Thyroid gland (tissue), 4 donors: Measurements from ENCODE around the gene IGF2BP3. TPM values are rescaled to one million over a fixed set of nuclear protein-coding genes. Genes with fewer than 3 reads are reported as not detected.

Experiments used
- DNase-seq, 2 donors: peaks; one replicate each; pipeline ENCODE4 v3.0.0-alpha.2; 2019
- H3K27ac ChIP-seq, 3 donors: fragments of 200-600 bp; sonication (generic); 1 replicate in 2 of 3; 2 replicates in 1 of 3; pipeline ENCODE4 v1.5.1; 2016 to 2019; ENCODE audit warnings: mild to moderate bottlenecking in 1 of 3, moderate library complexity in 1 of 3
- H3K27me3 ChIP-seq: fragments of 200-600 bp; sonication (generic); one replicate; pipeline ENCODE4 v1.5.1; 2019
- H3K36me3 ChIP-seq, 2 donors: fragments of 200-600 bp; sonication (generic); one replicate each; pipeline ENCODE4 v1.5.1; 2016 to 2019
- H3K4me1 ChIP-seq, 2 donors: fragments of 200-600 bp; sonication (generic); one replicate each; pipeline ENCODE4 v1.5.1; 2017 to 2019
- H3K4me3 ChIP-seq, 3 donors: fragments of 200-600 bp; sonication (generic); replicated peaks in 1 of 3; 1 replicate in 2 of 3; 2 replicates in 1 of 3; pipeline ENCODE4 v1.5.1; 2016; ENCODE audit warnings: mild to moderate bottlenecking in 1 of 3
- H3K9me3 ChIP-seq: fragments of 200-600 bp; sonication (generic); one replicate; pipeline ENCODE4 v1.5.1; 2017
- POLR2A ChIP-seq, 2 donors: fragments of 450-650 bp; IDR thresholded peaks; one replicate each; pipeline ENCODE4 v1.6.1; 2017; ENCODE audit warnings: antibody characterized with exemption in 2 of 2, mild to moderate bottlenecking in 2 of 2, moderate library complexity in 1 of 2
- WGBS, 2 donors: methylation state at CpG; one replicate each; pipeline ENCODE4 v1.1.5; 2017; 5-methylcytosine and 5-hydroxymethylcytosine counted together
- intact Hi-C: fragments of 100-400 bp; cut with DNase I; formaldehyde crosslinking; loops from one replicate; pipeline ENCODE4 v1.15.1; 2023
- total RNA-seq, 4 donors: library from RNA; depleted of rRNA; stranded (reverse); fragments of >200 nt; gene quantifications; one replicate each; pipeline ENCODE4 v1.2.3, GENCODE V29; 2016
- TF ChIP-seq, protein P1 (sequence below), 6 experiments: fragments of 200-600 bp in 3 of 6; fragments of 450-650 bp in 3 of 6; sonication (generic) in 3 of 6; IDR thresholded peaks; one replicate each; pipeline ENCODE4 v1.5.1; 2016 to 2019; ENCODE audit warnings: antibody characterized with exemption in 6 of 6, mild to moderate bottlenecking in 2 of 6, inconsistent platforms in 1 of 6, moderate library complexity in 1 of 6

The IGF2BP3 gene
- total RNA-seq, 4 donors from 2014 or later: 0.67 to 5.2 (median 3.4) TPM

DNA sequence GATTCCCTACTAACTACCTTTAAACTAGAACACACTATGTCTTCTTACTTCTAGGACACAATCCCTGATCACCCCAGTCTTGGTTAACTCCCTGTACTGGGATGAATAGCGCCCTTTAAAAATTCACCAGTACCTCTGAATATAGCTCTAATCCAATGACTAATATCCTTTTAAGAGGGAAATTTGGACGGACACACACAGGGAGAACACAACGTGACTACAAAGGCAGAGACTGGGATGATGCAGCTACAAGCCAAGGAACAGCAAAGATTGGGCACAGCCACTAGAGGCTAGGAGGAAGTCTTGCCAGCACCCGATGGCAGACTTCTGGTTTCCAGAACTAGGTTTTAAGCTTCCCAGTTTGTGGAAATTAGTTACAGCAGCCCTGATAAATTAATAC, 89.7 kb downstream of the IGF2BP3 start:
- Histone ChIP-seq H3K27ac (no peak overlapping the region), H3K9me3 (no peaks in the 10 kb centered on the region), H3K27me3 (no peaks in the 10 kb centered on the region), H3K36me3 (no peaks in the 10 kb centered on the region), H3K4me3 (no peak overlapping the region), H3K4me1 (no peaks in the 10 kb centered on the region)
- no peak for DNase-seq
- 90 to 93% methylated on average over 4 of the region's 4 CpGs for WGBS, 2 donors
- intact Hi-C loops: no loop called here
- TF ChIP-seq, protein P1, sequence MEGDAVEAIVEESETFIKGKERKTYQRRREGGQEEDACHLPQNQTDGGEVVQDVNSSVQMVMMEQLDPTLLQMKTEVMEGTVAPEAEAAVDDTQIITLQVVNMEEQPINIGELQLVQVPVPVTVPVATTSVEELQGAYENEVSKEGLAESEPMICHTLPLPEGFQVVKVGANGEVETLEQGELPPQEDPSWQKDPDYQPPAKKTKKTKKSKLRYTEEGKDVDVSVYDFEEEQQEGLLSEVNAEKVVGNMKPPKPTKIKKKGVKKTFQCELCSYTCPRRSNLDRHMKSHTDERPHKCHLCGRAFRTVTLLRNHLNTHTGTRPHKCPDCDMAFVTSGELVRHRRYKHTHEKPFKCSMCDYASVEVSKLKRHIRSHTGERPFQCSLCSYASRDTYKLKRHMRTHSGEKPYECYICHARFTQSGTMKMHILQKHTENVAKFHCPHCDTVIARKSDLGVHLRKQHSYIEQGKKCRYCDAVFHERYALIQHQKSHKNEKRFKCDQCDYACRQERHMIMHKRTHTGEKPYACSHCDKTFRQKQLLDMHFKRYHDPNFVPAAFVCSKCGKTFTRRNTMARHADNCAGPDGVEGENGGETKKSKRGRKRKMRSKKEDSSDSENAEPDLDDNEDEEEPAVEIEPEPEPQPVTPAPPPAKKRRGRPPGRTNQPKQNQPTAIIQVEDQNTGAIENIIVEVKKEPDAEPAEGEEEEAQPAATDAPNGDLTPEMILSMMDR (IDR thresholded peaks at IDR 0.05): no peak
- TF ChIP-seq POLR2A (IDR thresholded peaks at IDR 0.05): no peak

DNA sequence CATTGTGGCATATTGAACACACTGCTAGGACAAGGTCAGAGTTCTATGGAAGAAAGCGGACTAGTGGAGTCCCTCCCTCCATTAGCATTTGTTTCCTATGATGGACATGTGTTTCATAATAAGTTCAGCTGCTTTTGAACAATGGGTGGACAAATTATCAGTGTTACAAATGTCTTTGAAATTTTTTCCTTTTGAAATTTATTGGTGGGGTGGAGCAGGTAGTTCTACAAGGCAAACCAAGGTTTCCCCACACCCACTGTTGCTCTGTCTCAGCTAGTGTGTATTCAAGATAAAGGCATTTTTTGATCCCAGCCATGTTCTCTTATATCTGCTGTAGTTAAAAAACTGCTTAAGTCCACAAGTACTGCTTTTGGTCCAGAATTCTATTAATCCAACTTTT, 91.3 kb downstream of the IGF2BP3 start:
- no peak overlapping the region for H3K27ac ChIP-seq

DNA sequence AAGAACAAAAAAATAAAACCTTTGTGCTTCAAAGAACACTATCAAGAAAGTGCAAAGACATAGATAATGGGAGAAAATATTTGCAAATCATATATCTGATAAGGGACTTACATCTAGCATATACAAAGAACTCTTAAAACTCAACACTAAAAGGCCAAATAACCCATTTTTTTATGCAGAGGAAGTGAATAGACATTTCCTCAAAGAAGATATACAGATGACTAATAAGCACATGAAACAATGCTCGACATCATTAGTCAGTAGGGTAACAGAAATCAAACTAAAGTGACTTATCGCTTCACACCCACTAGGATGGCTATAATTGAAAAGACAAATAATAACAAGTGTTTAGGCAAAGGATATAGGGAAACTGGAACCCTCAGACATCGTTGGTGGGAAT, 93.2 kb downstream of the IGF2BP3 start:
- H3K36me3 ChIP-seq: no peaks in the 10 kb centered on the region
- intact Hi-C loops: loop anchor here (10.0 kb wide), 1 partner anchor 92 kb away; no protein-coding TSS in a partner anchor
- H3K27me3 ChIP-seq: no peaks in the 10 kb centered on the region
- no peaks in the 10 kb centered on the region for H3K4me1 ChIP-seq
- WGBS, 2 donors: 79 to 85% methylated on average over 3 of the region's 3 CpGs
- no peak for TF ChIP-seq POLR2A (IDR thresholded peaks at IDR 0.05)
- TF ChIP-seq, protein P1 (IDR thresholded peaks at IDR 0.05): no peak
- no peak overlapping the region for H3K27ac ChIP-seq
- DNase-seq: no peak
- no peak overlapping the region for H3K4me3 ChIP-seq
- H3K9me3 ChIP-seq: no peaks in the 10 kb centered on the region

More for the DNA sequence above, 91.3 kb downstream of the IGF2BP3 start:
- no peak for DNase-seq
- H3K27me3 ChIP-seq: no peaks in the 10 kb centered on the region
- TF ChIP-seq POLR2A (IDR thresholded peaks at IDR 0.05): no peak
- TF ChIP-seq, protein P1 (IDR thresholded peaks at IDR 0.05): no peak
- no peaks in the 10 kb centered on the region for H3K9me3 ChIP-seq
- 95 to 97% methylated on average over 1 of the region's 1 CpG for WGBS, 2 donors
- H3K36me3 ChIP-seq: no peaks in the 10 kb centered on the region
- no peak overlapping the region for H3K4me3 ChIP-seq
- intact Hi-C loops: loop anchor here (10.0 kb wide), 1 partner anchor 94 kb away; no protein-coding TSS in a partner anchor
- H3K4me1 ChIP-seq: no peaks in the 10 kb centered on the region

DNA sequence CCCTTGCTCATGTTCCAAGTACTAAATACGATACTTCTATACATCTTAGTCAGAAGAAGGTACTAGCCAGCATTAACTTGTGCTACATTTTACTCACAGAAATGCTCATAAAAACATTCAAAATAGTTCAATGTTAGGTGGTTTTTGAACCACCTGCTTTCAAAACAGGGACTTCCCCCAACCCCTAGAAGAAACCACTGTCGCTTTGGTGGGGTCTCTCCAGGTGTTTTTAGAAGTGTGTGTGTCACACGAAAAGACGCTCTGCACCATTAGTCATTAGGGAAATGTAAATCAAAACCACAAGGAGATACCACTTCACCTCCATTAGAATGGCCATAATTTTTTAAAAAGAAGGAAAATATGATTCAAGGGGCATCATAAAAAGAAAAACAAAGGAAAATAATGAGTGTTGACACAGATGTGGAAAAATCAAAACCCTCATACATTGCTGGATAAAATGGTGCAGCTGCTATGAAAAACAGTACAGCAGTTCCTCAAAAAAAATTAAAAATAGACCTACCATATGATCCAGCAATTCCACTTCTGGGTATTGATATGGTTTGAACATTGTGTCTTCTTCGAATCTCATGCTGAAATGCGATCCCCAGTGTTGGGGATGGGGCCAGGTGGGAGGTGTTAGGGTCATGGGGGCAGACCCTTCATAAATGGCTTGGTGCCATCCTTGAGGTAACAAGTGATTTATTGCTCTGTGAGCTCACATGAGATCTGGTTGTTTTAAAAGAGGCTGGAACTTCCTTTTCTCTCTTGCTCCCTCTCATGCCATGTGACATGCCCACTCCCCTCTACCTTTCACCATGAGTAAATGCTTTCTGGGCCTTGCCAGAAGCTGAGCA, 96.9 kb downstream of the IGF2BP3 start:
- Histone ChIP-seq H3K27ac (no peak overlapping the region), H3K9me3 (no peaks in the 10 kb centered on the region), H3K27me3 (no peaks in the 10 kb centered on the region), H3K4me3 (no peak overlapping the region), H3K4me1 (no peaks in the 10 kb centered on the region), H3K36me3 (no peaks in the 10 kb centered on the region)
- no peak for DNase-seq
- intact Hi-C loops: loop anchor here (10.0 kb wide), 1 partner anchor 89 kb away; no protein-coding TSS in a partner anchor
- WGBS, 2 donors: 67 to 78% methylated on average over 6 of the region's 6 CpGs
- TF ChIP-seq POLR2A (IDR thresholded peaks at IDR 0.05): no peak
- TF ChIP-seq, protein P1 (IDR thresholded peaks at IDR 0.05): no peak

DNA sequence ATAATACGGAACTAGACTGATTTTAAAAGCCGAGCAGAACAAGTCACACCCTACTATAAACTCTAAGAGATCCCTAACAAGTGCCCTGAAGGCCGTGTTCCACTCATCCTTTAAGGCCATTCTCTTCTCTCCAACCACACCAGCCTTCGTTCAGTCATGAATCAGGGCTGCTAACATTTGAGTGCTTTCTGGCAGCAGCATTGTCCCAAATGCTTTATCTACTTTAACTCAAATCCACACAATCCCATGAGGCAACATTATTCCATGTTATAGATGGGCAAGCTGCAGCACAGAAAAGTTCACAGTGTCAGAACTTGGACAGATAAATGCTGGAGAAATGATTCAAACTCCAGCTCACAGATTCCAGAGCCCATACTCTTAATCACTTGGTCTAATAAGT, 97.7 kb downstream of the IGF2BP3 start:
- 76 to 78% methylated on average over 4 of the region's 4 CpGs for WGBS, 2 donors
- TF ChIP-seq POLR2A (IDR thresholded peaks at IDR 0.05): no peak
- TF ChIP-seq, protein P1 (IDR thresholded peaks at IDR 0.05): no peak
- no peaks in the 10 kb centered on the region for H3K27me3 ChIP-seq

More for the DNA sequence above, 97.7 kb downstream of the IGF2BP3 start:
- no peaks in the 10 kb centered on the region for H3K36me3 ChIP-seq
- H3K27ac ChIP-seq: no peak overlapping the region
- no peaks in the 10 kb centered on the region for H3K9me3 ChIP-seq
- no peak overlapping the region for H3K4me3 ChIP-seq
- intact Hi-C loops: loop anchor here (10.0 kb wide), 1 partner anchor 88 kb away; no protein-coding TSS in a partner anchor
- no peaks in the 10 kb centered on the region for H3K4me1 ChIP-seq
- DNase-seq: no peak
